Breast epithelium (tissue), 3 donors: Measurements from ENCODE around the gene STK40.

Experiments used
- POLR2A ChIP-seq: fragments of 450-650 bp; IDR thresholded peaks from one replicate; pipeline ENCODE4 v1.6.1; 2016; ENCODE audit warnings: antibody characterized with exemption, mild to moderate bottlenecking, moderate library complexity
- POLR2AphosphoS5 ChIP-seq, 3 donors: sonication (generic); formaldehyde crosslinking; IDR thresholded peaks; one replicate each; pipeline ENCODE4 v1.6.1; 2017; ENCODE audit warnings: antibody characterized with exemption in 3 of 3
- TF ChIP-seq, protein P1 (sequence below), 3 donors: fragments of 450-650 bp; IDR thresholded peaks; one replicate each; pipeline ENCODE4 v1.5.1; 2016 to 2017; ENCODE audit warnings: antibody characterized with exemption in 3 of 3, mild to moderate bottlenecking in 3 of 3, moderate library complexity in 3 of 3

- TF ChIP-seq POLR2A (no peak), POLR2AphosphoS5 (IDR thresholded peaks at IDR 0.05) (peak in 1 of 3 donors; percentile 12)
- TF ChIP-seq, protein P1, sequence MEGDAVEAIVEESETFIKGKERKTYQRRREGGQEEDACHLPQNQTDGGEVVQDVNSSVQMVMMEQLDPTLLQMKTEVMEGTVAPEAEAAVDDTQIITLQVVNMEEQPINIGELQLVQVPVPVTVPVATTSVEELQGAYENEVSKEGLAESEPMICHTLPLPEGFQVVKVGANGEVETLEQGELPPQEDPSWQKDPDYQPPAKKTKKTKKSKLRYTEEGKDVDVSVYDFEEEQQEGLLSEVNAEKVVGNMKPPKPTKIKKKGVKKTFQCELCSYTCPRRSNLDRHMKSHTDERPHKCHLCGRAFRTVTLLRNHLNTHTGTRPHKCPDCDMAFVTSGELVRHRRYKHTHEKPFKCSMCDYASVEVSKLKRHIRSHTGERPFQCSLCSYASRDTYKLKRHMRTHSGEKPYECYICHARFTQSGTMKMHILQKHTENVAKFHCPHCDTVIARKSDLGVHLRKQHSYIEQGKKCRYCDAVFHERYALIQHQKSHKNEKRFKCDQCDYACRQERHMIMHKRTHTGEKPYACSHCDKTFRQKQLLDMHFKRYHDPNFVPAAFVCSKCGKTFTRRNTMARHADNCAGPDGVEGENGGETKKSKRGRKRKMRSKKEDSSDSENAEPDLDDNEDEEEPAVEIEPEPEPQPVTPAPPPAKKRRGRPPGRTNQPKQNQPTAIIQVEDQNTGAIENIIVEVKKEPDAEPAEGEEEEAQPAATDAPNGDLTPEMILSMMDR (IDR thresholded peaks at IDR 0.05) = no peak
Observed at GRCh38 chr1:36387141-36387949, 1.6 kb upstream of the STK40 start.
